K562 (cell line): Measurements from ENCODE around the gene ATP2A3. TPM values are rescaled to one million over a fixed set of nuclear protein-coding genes. Genes with fewer than 3 reads are reported as not detected.
A peak's percentile ranks its signal among the peaks of the same experiment; 100 is the strongest.

Experiments
- ATAC-seq: fragments of 200-7000 bp; cut with Tn5 transposase; 3 replicates; pipeline ENCODE4 v1.9.1; 2020; ENCODE audit warnings: moderate library complexity
- BruUV-seq: library from RNA; stranded (reverse); fragments of 400-500 nt; replicated peaks from 2 replicates; lab custom pipeline; 2021; lab: Mats Ljungman, UMichigan
- CTCF ChIA-PET: fragments of 300-600 bp; formaldehyde crosslinking; extraction: SDS; loops from one replicate; lab custom pipeline; 2021; ENCODE audit warnings: low intra/inter-chr PET ratio; lab: Yijun Ruan, JAX
- POLR2A ChIA-PET: fragments of 300-600, 350-650 bp; sonication (Branson Sonifier 250); formaldehyde crosslinking; extraction: SDS; loops from one replicate; lab custom pipeline; 2021; ENCODE audit warnings: antibody characterized with exemption, inconsistent platforms; lab: Yijun Ruan, JAX
- DNase-seq, 4 experiments: peaks; one replicate each; pipeline versions ENCODE4 v3.0.0 to v3.0.0-alpha.2; 2011 to 2018; ENCODE audit warnings: low spot score in 3 of 4, mixed read lengths in 3 of 4; ENCODE audit errors: extremely low read depth in 1 of 4
- FAIRE-seq: peaks from 2 replicates; lab custom pipeline; 2011; peaks lifted over from hg19 to GRCh38; lab: Jason Lieb, UNC
- H2AFZ ChIP-seq: 2 replicates; pipeline ENCODE4 v1.6.0; 2011; ENCODE audit warnings: low read depth, low read length, control low read depth, inconsistent platforms
- H3K27ac ChIP-seq: fragments of 200-600 bp; 3 replicates; pipeline ENCODE4 v1.8.0; 2011; ENCODE audit warnings: low read depth, mild to moderate bottlenecking, control low read depth, inconsistent platforms, low read length, moderate library complexity, mixed read lengths; ENCODE audit errors: extremely low read depth
- H3K27me3 ChIP-seq, 2 experiments: fragments of 300-600 bp in 1 of 2; 2 replicates in 1 of 2; 3 replicates in 1 of 2; pipeline versions ENCODE4 v1.6.0 to v1.8.0; 2011; ENCODE audit warnings: inconsistent platforms in 2 of 2, low read length in 2 of 2, mild to moderate bottlenecking in 1 of 2, mixed read lengths in 1 of 2, moderate library complexity in 1 of 2; ENCODE audit not compliant: control insufficient read depth in 2 of 2, insufficient read depth in 2 of 2
- H3K36me3 ChIP-seq: fragments of 300-600 bp; 3 replicates; pipeline ENCODE4 v1.8.0; 2011; ENCODE audit warnings: mild to moderate bottlenecking, low read length, inconsistent platforms; ENCODE audit not compliant: control insufficient read depth, insufficient read depth
- H3K4me1 ChIP-seq, 2 experiments: fragments of 200-600 bp in 1 of 2; replicated peaks in 1 of 2; 2 replicates in 1 of 2; 3 replicates in 1 of 2; pipeline versions ENCODE4 v1.5.1 to v1.8.0; 2011; ENCODE audit warnings: inconsistent platforms in 2 of 2, low read length in 2 of 2, mild to moderate bottlenecking in 1 of 2, mixed read lengths in 1 of 2, moderate library complexity in 1 of 2; ENCODE audit not compliant: control insufficient read depth in 2 of 2, insufficient read depth in 2 of 2
- H3K4me2 ChIP-seq: 2 replicates; pipeline ENCODE4 v1.6.1; 2011; ENCODE audit warnings: low read length, control low read depth, inconsistent platforms, mixed read lengths; ENCODE audit not compliant: insufficient read depth
- H3K4me3 ChIP-seq: fragments of 200-600 bp; sonication (generic), shearing (Covaris generic); 2 replicates; pipeline ENCODE4 v1.5.1; 2016; ENCODE audit warnings: control low read depth, inconsistent platforms
- H3K79me2 ChIP-seq: fragments of 200-600 bp; 3 replicates; pipeline ENCODE4 v1.8.0; 2011; ENCODE audit warnings: low read length, inconsistent platforms; ENCODE audit not compliant: control insufficient read depth, insufficient read depth
- H3K9ac ChIP-seq, 2 experiments: 2 replicates each; pipeline versions ENCODE4 v1.6.0 to v1.6.1; 2011; ENCODE audit warnings: low read depth in 2 of 2, low read length in 2 of 2, control low read depth in 1 of 2, inconsistent platforms in 1 of 2, mild to moderate bottlenecking in 1 of 2, mixed read lengths in 1 of 2; ENCODE audit not compliant: insufficient read depth in 1 of 2
- H3K9me1 ChIP-seq: one replicate; pipeline ENCODE4 v1.6.0; 2011; ENCODE audit warnings: inconsistent platforms, mild to moderate bottlenecking, low read length, moderate library complexity; ENCODE audit not compliant: control insufficient read depth, insufficient read depth
- H3K9me3 ChIP-seq: replicated peaks from 2 replicates; pipeline ENCODE4 v1.5.1; 2011; ENCODE audit warnings: low read depth, low read length, inconsistent platforms; ENCODE audit not compliant: control insufficient read depth, insufficient read depth
- H4K20me1 ChIP-seq: replicated peaks from 2 replicates; pipeline ENCODE4 v1.6.1; 2011; ENCODE audit warnings: low read length, inconsistent platforms, mixed read lengths; ENCODE audit not compliant: control insufficient read depth, insufficient read depth
- CREB1 ChIP-seq, 2 experiments: sonication (generic) in 1 of 2; formaldehyde crosslinking in 1 of 2; IDR thresholded peaks; 2 replicates each; pipeline versions ENCODE4 v1.6.1 to v1.8.0; 2012 to 2022; ENCODE audit warnings: inconsistent platforms in 1 of 2, mild to moderate bottlenecking in 1 of 2, missing genetic modification reagents in 1 of 2, moderate library complexity in 1 of 2
- HDAC3 ChIP-seq: fragments of 450-650 bp; IDR thresholded peaks from 2 replicates; pipeline ENCODE4 v1.6.1; 2018; ENCODE audit warnings: borderline replicate concordance, mild to moderate bottlenecking, moderate library complexity; ENCODE audit not compliant: partially characterized antibody
- POLR2G ChIP-seq: fragments of 200-400 bp; formaldehyde crosslinking; IDR thresholded peaks from 2 replicates; pipeline ENCODE4 v1.6.1; 2017; ENCODE audit warnings: low read depth, mild to moderate bottlenecking, antibody characterized with exemption, low read length, moderate library complexity
- RBFOX2 ChIP-seq: fragments of 200-400 bp; formaldehyde crosslinking; IDR thresholded peaks from 2 replicates; pipeline ENCODE4 v1.6.1; 2017; ENCODE audit warnings: low read depth, mild to moderate bottlenecking, low read length, moderate library complexity
- RBM22 ChIP-seq: fragments of 200-400 bp; formaldehyde crosslinking; IDR thresholded peaks from 2 replicates; pipeline ENCODE4 v1.6.1; 2018; ENCODE audit warnings: low read length, low read depth; ENCODE audit not compliant: poor library complexity, severe bottlenecking
- ZBTB33 ChIP-seq: sonication (generic); formaldehyde crosslinking; IDR thresholded peaks from 2 replicates; pipeline ENCODE4 v1.8.1; 2023; ENCODE audit warnings: mild to moderate bottlenecking, missing genetic modification reagents
- WGBS: fragments of 100-300 bp; shearing (Covaris generic); methylation state at CpG from one replicate; pipeline ENCODE4 v1.1.6; 2016; ENCODE audit warnings: low coverage, mixed read lengths; ENCODE audit not compliant: insufficient coverage; ENCODE audit errors: missing lambda C conversion rate; 5-methylcytosine and 5-hydroxymethylcytosine counted together
- in situ Hi-C: fragments of 300-500 bp; cut with MboI; formaldehyde crosslinking; loops from 4 replicates; pipeline ENCODE4 v1.15.0; 2018; ENCODE audit warnings: inconsistent platforms, mixed read lengths
- intact Hi-C: fragments of 100-400 bp; cut with micrococcal nuclease; formaldehyde crosslinking; loops from 2 replicates; pipeline ENCODE4 v1.14.2; 2022
- polyA plus RNA-seq, 8 experiments: library from polyadenylated mRNA; depleted of rRNA in 4 of 8; stranded (reverse) in 5 of 8; unstranded in 3 of 8; fragments of >200 nt; fragmentation: Nextera tagmentation in 2 of 8; fragmentation: Illumina TruSeq in 1 of 8; extraction: Ambion mirVana in 2 of 8; extraction: Trizol in 1 of 8; gene quantifications; 2 replicates each; pipeline versions ENCODE4 v1.2.1 to v1.2.3, GENCODE V29; 2011 to 2014; ENCODE audit warnings: inconsistent platforms in 1 of 8, missing spikeins in 1 of 8
- total RNA-seq, 7 experiments: library from RNA; depleted of rRNA in 6 of 7; stranded (reverse); fragments of >200 nt in 6 of 7; fragmentation: Illumina TruSeq in 2 of 7; extraction: Trizol in 2 of 7; gene quantifications; 2 replicates each; pipeline versions ENCODE4 v1.2.1 to v1.2.3, GENCODE V29; 2011 to 2021; ENCODE audit warnings: low replicate concordance in 1 of 7

The ATP2A3 gene
- total and polyA plus RNA-seq, 9 of the 15 experiments (the other 6 are each of a cell fraction or from before 2014, with no cell fraction given) = 0.65 to 103 (median 31.3) TPM

GRCh38 chr17:3940965-3941698 lies 23.1 kb downstream of the ATP2A3 start:
- no peaks in the 10 kb centered on the region for H4K20me1 ChIP-seq
- peaks cover 75% of the 10 kb centered on the region; the same call in 2 of the 3 replicates for H3K36me3 ChIP-seq
- no peak overlapping the region for H3K4me3 ChIP-seq
- intact Hi-C loops (no loop called here), in situ Hi-C loops (no loop called here)
- no peak overlapping the region for H3K9ac ChIP-seq
- H3K79me2 ChIP-seq = no peaks in the 10 kb centered on the region
- 91% methylated on average over 17 of the region's 48 CpGs for WGBS
- no TSS peak for BruUV-seq
- no peaks in the 10 kb centered on the region for H3K9me1 ChIP-seq
- DNase-seq (no peak), FAIRE-seq (no peak), ATAC-seq (no peak)
- H3K4me1 ChIP-seq = peaks cover 2 to 27% of the 10 kb centered on the region in 2 experiments; a peak in 3 of 5 replicates
- H3K27me3 ChIP-seq = no peaks in the 10 kb centered on the region
- no peak overlapping the region for H3K27ac ChIP-seq
- H2AFZ ChIP-seq = no peak overlapping the region
- POLR2A ChIA-PET = no interaction called here
- TF ChIP-seq CREB1 (IDR thresholded peaks at IDR 0.05) = no peak
- no peak for TF ChIP-seq CREB1 (CRISPR knock-in tag; IDR thresholded peaks at IDR 0.05)
- TF ChIP-seq RBFOX2 = 0 out of 2 replicates have a peak, but pooled peaks have one; percentile 40
- TF ChIP-seq RBM22 = peak; percentile 37
- no peak for TF ChIP-seq HDAC3
- peak; percentile 67 for TF ChIP-seq POLR2G
- peak; percentile 79 for TF ChIP-seq ZBTB33
- CTCF ChIA-PET = no interaction called here
- no peaks in the 10 kb centered on the region for H3K9me3 ChIP-seq
- H3K4me2 ChIP-seq = no peak overlapping the region
